Subcutaneous adipose tissue (tissue), 4 donors: ENCODE measurements around the gene BRD3OS. TPM values are rescaled to one million over a fixed set of nuclear protein-coding genes. Genes with fewer than 3 reads are reported as not detected.

Experiments used
- CTCF ChIP-seq: fragments of 450-650 bp; IDR thresholded peaks from one replicate; pipeline ENCODE4 v1.5.1; 2016; ENCODE audit warnings: low read depth, mild to moderate bottlenecking, control low read depth, antibody characterized with exemption, moderate library complexity
- total RNA-seq, 4 donors: library from RNA; depleted of rRNA; stranded (reverse); fragments of >200 nt; gene quantifications; one replicate each; pipeline ENCODE4 v1.1.0, GENCODE V29; 2016

The BRD3OS gene
- total RNA-seq, 4 donors from 2014 or later = 6.8 to 25.8 (median 11.4) TPM

GRCh38 chr9:134014946-134015345 is 10.3 kb upstream of the BRD3OS start:
- no peak for TF ChIP-seq CTCF

- TF ChIP-seq CTCF = no peak
Observed at GRCh38 chr9:134024214-134024792, 978 bp upstream of the BRD3OS start.

GRCh38 chr9:134025606-134026541 is 593 bp downstream of the BRD3OS start:
- TF ChIP-seq CTCF = no peak

GRCh38 chr9:134026581-134026980 is 1.3 kb downstream of the BRD3OS start:
- TF ChIP-seq CTCF = no peak

- no peak for TF ChIP-seq CTCF
Observed at GRCh38 chr9:134026981-134027380, 1.7 kb downstream of the BRD3OS start.

GRCh38 chr9:134027561-134027960 is 2.3 kb downstream of the BRD3OS start:
- no peak for TF ChIP-seq CTCF

GRCh38 chr9:134028076-134028475 is 2.8 kb downstream of the BRD3OS start:
- TF ChIP-seq CTCF = no peak
